SK-N-MC (cell line): ENCODE measurements around the gene DNAH14.
"Not testable (repeated sequence)": the region's sequence is repeated elsewhere in the genome, so short reads cannot be mapped to it uniquely, and the experiment has no call there.

ENCODE experiments used
- DNase-seq: peaks from one replicate; pipeline ENCODE4 v3.0.0-alpha.2; 2011; ENCODE audit warnings: low read depth, low spot score
- H3K27ac ChIP-seq: fragments of 200-600 bp; sonication (generic); 2 replicates; pipeline ENCODE4 v1.5.1; 2016; ENCODE audit warnings: mixed run types
- H3K36me3 ChIP-seq: fragments of 200-600 bp; sonication (generic); 2 replicates; pipeline ENCODE4 v1.6.1; 2017; ENCODE audit warnings: antibody characterized with exemption, low read length, mixed read lengths; ENCODE audit not compliant: insufficient read depth
- H3K4me3 ChIP-seq: fragments of 200-600 bp; sonication (generic); 2 replicates; pipeline ENCODE4 v1.5.1; 2016
- H3K9ac ChIP-seq: fragments of 200-600 bp; sonication (generic); 2 replicates; pipeline ENCODE4 v1.8.0; 2017; ENCODE audit warnings: mixed run types, mixed read lengths; ENCODE audit not compliant: insufficient read length
- H3K9me3 ChIP-seq: fragments of 200-600 bp; sonication (generic); 2 replicates; pipeline ENCODE4 v1.6.1; 2017; ENCODE audit warnings: low read depth, mild to moderate bottlenecking, antibody characterized with exemption, low read length, moderate library complexity, mixed read lengths
- EZH2 ChIP-seq: fragments of 200-600 bp; sonication (generic); IDR thresholded peaks from one replicate; pipeline ENCODE4 v1.6.1; 2017; ENCODE audit warnings: antibody characterized with exemption
- FOXP2 ChIP-seq: optimal IDR thresholded peaks from 2 replicates; pipeline ENCODE3; 2011; ENCODE audit warnings: mild to moderate bottlenecking, moderate library complexity; ENCODE audit not compliant: insufficient read depth; ENCODE audit errors: extremely low read length, control extremely low read depth
- POLR2AphosphoS5 ChIP-seq: IDR thresholded peaks from 2 replicates; pipeline ENCODE4 v1.6.1; 2012; ENCODE audit warnings: mild to moderate bottlenecking, low read depth, low read length, borderline replicate concordance

The DNAH14 gene

DNA sequence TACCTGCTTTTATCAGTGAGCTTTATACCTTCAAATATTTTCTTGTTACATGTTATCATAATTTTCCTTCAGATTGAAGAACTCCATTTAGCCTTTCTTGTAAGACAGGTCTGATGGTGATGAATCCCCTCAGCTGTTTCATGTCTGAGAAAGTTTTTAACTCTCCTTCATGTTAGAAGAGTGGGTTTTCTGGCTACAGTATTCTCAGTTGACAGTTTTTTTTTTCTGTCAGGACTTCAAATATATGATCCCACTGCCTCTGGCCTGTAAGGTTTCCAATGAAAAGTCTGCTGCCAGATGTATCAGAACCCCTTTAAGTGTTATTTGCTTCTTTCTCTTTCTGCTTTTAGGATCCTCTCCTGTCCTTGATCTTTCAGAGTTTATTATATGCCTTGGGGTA lies 250.2 kb downstream of the DNAH14 start:
- H3K9ac ChIP-seq = no peak overlapping the region
- no peaks in the 10 kb centered on the region for H3K36me3 ChIP-seq
- H3K27ac ChIP-seq = no peak overlapping the region
- DNase-seq = no peak
- TF ChIP-seq FOXP2 = no peak
- no peak for TF ChIP-seq EZH2
- TF ChIP-seq POLR2AphosphoS5 = no peak
- no peak overlapping the region for H3K4me3 ChIP-seq
- H3K9me3 ChIP-seq = no peaks in the 10 kb centered on the region

- Histone ChIP-seq H3K9me3 (no peaks in the 10 kb centered on the region), H3K27ac (no peak overlapping the region), H3K9ac (no peak overlapping the region), H3K36me3 (no peaks in the 10 kb centered on the region), H3K4me3 (no peak overlapping the region)
- TF ChIP-seq POLR2AphosphoS5 (no peak), FOXP2 (no peak), EZH2 (no peak)
- no peak for DNase-seq
These were observed 253.2 kb downstream of the DNAH14 start for GRCh38 chr1:225182716-225183115.

DNA sequence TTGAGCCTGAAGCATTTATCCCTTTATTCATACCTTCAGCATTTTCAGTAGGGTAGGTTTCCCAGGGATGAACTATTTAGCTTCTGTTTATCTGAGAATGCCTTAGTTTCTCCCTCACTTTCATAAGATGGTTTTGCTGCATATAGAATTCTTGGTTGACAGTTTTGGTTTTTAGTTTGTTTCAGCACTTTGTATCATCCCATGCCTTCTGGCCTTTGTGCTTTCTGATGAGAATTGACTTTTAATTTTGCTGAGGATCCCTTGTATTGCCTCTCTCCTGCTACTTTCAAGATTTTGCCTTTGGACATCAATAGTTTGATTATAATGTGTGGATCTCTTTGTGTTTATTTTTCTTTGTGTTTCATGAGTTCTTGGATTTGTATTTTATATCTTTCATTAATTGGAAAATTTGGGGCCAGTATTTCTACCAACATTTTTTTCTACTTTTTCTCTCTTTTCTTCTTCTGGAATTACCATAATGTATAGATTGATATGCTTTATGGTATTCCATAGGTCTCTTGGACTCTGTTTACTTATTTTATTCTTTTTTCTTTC lies 261.8 kb downstream of the DNAH14 start:
- H3K36me3 ChIP-seq = no peaks in the 10 kb centered on the region
- no peak for DNase-seq
- H3K9ac ChIP-seq = no peak overlapping the region
- H3K4me3 ChIP-seq = no peak overlapping the region
- no peak overlapping the region for H3K27ac ChIP-seq
- no peaks in the 10 kb centered on the region for H3K9me3 ChIP-seq
- no peak for TF ChIP-seq FOXP2
- TF ChIP-seq EZH2 = no peak
- no peak for TF ChIP-seq POLR2AphosphoS5

- no peak for TF ChIP-seq POLR2AphosphoS5
- no peak for TF ChIP-seq FOXP2
- no peak for TF ChIP-seq EZH2
- H3K36me3 ChIP-seq = no peaks in the 10 kb centered on the region
- no peaks in the 10 kb centered on the region for H3K9me3 ChIP-seq
- DNase-seq = no peak
- H3K9ac ChIP-seq = no peak overlapping the region
- H3K27ac ChIP-seq = no peak overlapping the region
- H3K4me3 ChIP-seq = no peak overlapping the region
These were observed 272.0 kb downstream of the DNAH14 start for GRCh38 chr1:225201447-225201846.

GRCh38 chr1:225207791-225208190 lies 278.3 kb downstream of the DNAH14 start:
- Histone ChIP-seq H3K9me3 (no peaks in the 10 kb centered on the region), H3K9ac (no peak overlapping the region), H3K27ac (no peak overlapping the region), H3K4me3 (no peak overlapping the region), H3K36me3 (no peaks in the 10 kb centered on the region)
- DNase-seq = no peak
- TF ChIP-seq FOXP2 (no peak), POLR2AphosphoS5 (no peak), EZH2 (no peak)

- no peaks in the 10 kb centered on the region for H3K9me3 ChIP-seq
- TF ChIP-seq FOXP2 = no peak
- no peak for TF ChIP-seq EZH2
- no peak for TF ChIP-seq POLR2AphosphoS5
- H3K36me3 ChIP-seq = no peaks in the 10 kb centered on the region
- no peak overlapping the region for H3K27ac ChIP-seq
- no peak for DNase-seq
- no peak overlapping the region for H3K4me3 ChIP-seq
- H3K9ac ChIP-seq = no peak overlapping the region
These were observed 279.7 kb downstream of the DNAH14 start for GRCh38 chr1:225209153-225209552.

- not testable (repeated sequence) for H3K9ac ChIP-seq, H3K9me3 ChIP-seq, H3K27ac ChIP-seq, DNase-seq, H3K36me3 ChIP-seq, H3K4me3 ChIP-seq
These were observed 280.7 kb downstream of the DNAH14 start for GRCh38 chr1:225210180-225210579.

DNA sequence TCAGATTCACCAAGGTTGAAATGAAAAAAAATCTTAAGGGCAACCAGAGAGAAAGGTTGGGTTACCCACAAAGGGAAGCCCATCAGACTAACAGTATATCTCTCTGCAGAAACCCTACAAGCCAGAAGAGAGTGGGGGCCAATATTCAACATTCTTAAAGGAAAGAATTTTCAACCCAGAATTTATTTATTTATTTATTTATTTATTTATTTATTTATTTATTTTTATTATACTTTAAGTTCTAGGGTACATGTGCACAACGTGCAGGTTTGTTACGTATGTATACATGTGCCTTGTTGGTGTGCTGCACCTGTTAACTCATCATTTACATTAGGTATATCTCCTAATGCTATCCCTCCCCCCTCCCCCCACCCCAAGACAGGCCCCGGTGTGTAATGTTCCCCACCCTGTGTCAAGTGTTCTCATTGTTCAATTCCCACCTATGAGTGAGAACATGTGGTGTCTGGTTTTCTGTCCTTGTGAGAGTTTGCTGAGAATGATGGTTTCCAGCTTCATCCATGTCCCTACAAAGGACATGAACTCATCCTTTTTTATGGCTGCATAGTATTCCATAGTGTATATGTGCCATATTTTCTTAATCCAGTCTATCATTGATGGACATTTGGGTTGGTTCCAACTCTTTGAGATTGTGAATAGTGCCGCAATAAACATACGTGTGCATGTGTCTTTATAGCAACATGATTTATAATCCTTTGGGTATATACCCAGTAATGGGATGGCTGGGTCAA lies 282.4 kb downstream of the DNAH14 start:
- not testable (repeated sequence) for H3K27ac ChIP-seq, DNase-seq

GRCh38 chr1:225224287-225224686 lies 294.8 kb downstream of the DNAH14 start:
- no peaks in the 10 kb centered on the region for H3K36me3 ChIP-seq
- no peak overlapping the region for H3K9ac ChIP-seq
- no peak overlapping the region for H3K4me3 ChIP-seq
- H3K27ac ChIP-seq = no peak overlapping the region
- TF ChIP-seq POLR2AphosphoS5 (no peak), FOXP2 (no peak), EZH2 (no peak)
- H3K9me3 ChIP-seq = no peaks in the 10 kb centered on the region
- no peak for DNase-seq

More for the DNA sequence above, 282.4 kb downstream of the DNAH14 start:
- not testable (repeated sequence) for H3K4me3 ChIP-seq, H3K9me3 ChIP-seq, H3K9ac ChIP-seq, H3K36me3 ChIP-seq
